K562 (cell line): ENCODE data around the gene ZKSCAN3. TPM values are rescaled to one million over a fixed set of nuclear protein-coding genes. Genes with fewer than 3 reads are reported as not detected.

ENCODE experiments used
- CBX2 ChIP-seq: fragments of 200-600 bp; sonication (generic); IDR thresholded peaks from one replicate; pipeline ENCODE4 v1.6.1; 2012; ENCODE audit warnings: mild to moderate bottlenecking, low read length, inconsistent platforms; ENCODE audit not compliant: insufficient read depth, poor library complexity, severe bottlenecking
- CEBPG ChIP-seq, 3 experiments: fragments of 200-800 bp in 1 of 3; sonication (Bioruptor generic) in 1 of 3; sonication (generic) in 1 of 3; formaldehyde crosslinking in 1 of 3; IDR thresholded peaks in 2 of 3; conservative IDR thresholded peaks in 1 of 3; 2 replicates each; pipeline versions ENCODE4 v1.6.1 to v1.8.0; 2016 to 2022; ENCODE audit warnings: missing compliant biosample characterization in 2 of 3, missing genetic modification characterization in 2 of 3, mild to moderate bottlenecking in 1 of 3, missing genetic modification reagents in 1 of 3
- HDAC2 ChIP-seq: fragments of 450-650 bp; IDR thresholded peaks from 2 replicates; pipeline ENCODE4 v1.6.1; 2016; ENCODE audit warnings: mild to moderate bottlenecking
- HMGN3 ChIP-seq: IDR thresholded peaks from 2 replicates; pipeline ENCODE4 v1.6.1; 2011; ENCODE audit warnings: borderline replicate concordance, low read depth, mild to moderate bottlenecking, mixed read lengths, low read length; ENCODE audit not compliant: insufficient read length; ENCODE audit errors: extremely low read depth
- NCOA1 ChIP-seq: fragments of 450-650 bp; IDR thresholded peaks from 2 replicates; pipeline ENCODE4 v1.6.1; 2016; ENCODE audit warnings: low read depth
- NCOR1 ChIP-seq: fragments of 450-650 bp; IDR thresholded peaks from 2 replicates; pipeline ENCODE4 v1.6.1; 2016; ENCODE audit warnings: mild to moderate bottlenecking, moderate library complexity
- NELFE ChIP-seq: IDR thresholded peaks from 2 replicates; pipeline ENCODE4 v1.6.1; 2011; ENCODE audit warnings: mild to moderate bottlenecking; ENCODE audit not compliant: insufficient read depth, insufficient read length
- NR2C2 ChIP-seq, 2 experiments: fragments of 200-800 bp in 1 of 2; sonication (Bioruptor generic) in 1 of 2; sonication (generic) in 1 of 2; formaldehyde crosslinking in 1 of 2; IDR thresholded peaks; 2 replicates each; pipeline versions ENCODE4 v1.6.1 to v1.8.0; 2016 to 2022; ENCODE audit warnings: mild to moderate bottlenecking in 1 of 2, missing compliant biosample characterization in 1 of 2, missing genetic modification characterization in 1 of 2, missing genetic modification reagents in 1 of 2
- POLR2H ChIP-seq: IDR thresholded peaks from 2 replicates; pipeline ENCODE4 v1.6.1; 2016; ENCODE audit warnings: missing genetic modification characterization, low read depth, mild to moderate bottlenecking, control low read depth, missing compliant biosample characterization, moderate library complexity
- SETDB1 ChIP-seq: IDR thresholded peaks from one replicate; pipeline ENCODE4 v1.6.1; 2012; ENCODE audit warnings: low read length, control low read depth, inconsistent platforms
- STAT5B ChIP-seq: fragments of 250-450 bp; sonication (Bioruptor Pico); IDR thresholded peaks from 2 replicates; pipeline ENCODE4 v1.8.0; 2021; ENCODE audit warnings: mild to moderate bottlenecking, inconsistent platforms
- XRCC3 ChIP-seq: fragments of 450-650 bp; IDR thresholded peaks from 2 replicates; pipeline ENCODE4 v1.6.1; 2017; ENCODE audit warnings: mild to moderate bottlenecking, moderate library complexity
- ZBTB43 ChIP-seq: sonication (generic); formaldehyde crosslinking; IDR thresholded peaks from 2 replicates; pipeline ENCODE4 v1.8.0; 2023; ENCODE audit warnings: mild to moderate bottlenecking, missing genetic modification reagents
- ZNF253 ChIP-seq: fragments of 250-450 bp; sonication (Bioruptor Pico); conservative IDR thresholded peaks from 2 replicates; pipeline ENCODE4 v1.6.1; 2021; ENCODE audit warnings: mild to moderate bottlenecking
- ZNF644 ChIP-seq: fragments of 200-800 bp; sonication (Bioruptor generic); IDR thresholded peaks from 2 replicates; pipeline ENCODE4 v1.6.1; 2016; ENCODE audit warnings: low read depth, missing genetic modification characterization, missing compliant biosample characterization
- polyA plus RNA-seq, 8 experiments: library from polyadenylated mRNA; depleted of rRNA in 4 of 8; stranded (reverse) in 5 of 8; unstranded in 3 of 8; fragments of >200 nt; fragmentation: Nextera tagmentation in 2 of 8; fragmentation: Illumina TruSeq in 1 of 8; extraction: Ambion mirVana in 2 of 8; extraction: Trizol in 1 of 8; gene quantifications; 2 replicates each; pipeline versions ENCODE4 v1.2.1 to v1.2.3, GENCODE V29; 2011 to 2014; ENCODE audit warnings: inconsistent platforms in 1 of 8, missing spikeins in 1 of 8
- total RNA-seq, 7 experiments: library from RNA; depleted of rRNA in 6 of 7; stranded (reverse); fragments of >200 nt in 6 of 7; fragmentation: Illumina TruSeq in 2 of 7; extraction: Trizol in 2 of 7; gene quantifications; 2 replicates each; pipeline versions ENCODE4 v1.2.1 to v1.2.3, GENCODE V29; 2011 to 2021; ENCODE audit warnings: low replicate concordance in 1 of 7

Gene ZKSCAN3
- total and polyA plus RNA-seq, 9 of the 15 experiments (the other 6 are each of a cell fraction or from before 2014, with no cell fraction given): 3.0 to 12.4 (median 10.2) TPM

- TF ChIP-seq NELFE (no peak), ZNF253 (CRISPR knock-in tag) (no peak), NR2C2 (CRISPR knock-in tag; IDR thresholded peaks at IDR 0.05) (no peak), NR2C2 (tag; IDR thresholded peaks at IDR 0.05) (no peak), SETDB1 (no peak), CEBPG (CRISPR knock-in tag; IDR thresholded peaks at IDR 0.05) (no peak), CEBPG (tag; conservative IDR thresholded peaks at IDR 0.05 in 1 of 2, IDR thresholded peaks at IDR 0.05 in 1 of 2) (no peak), STAT5B (CRISPR knock-in tag) (no peak), NCOR1 (peak; percentile 56), ZBTB43 (CRISPR knock-in tag) (no peak), HDAC2 (no peak), CBX2 (no peak), XRCC3 (no peak), HMGN3 (no peak), POLR2H (tag) (no peak), ZNF644 (tag) (no peak), NCOA1 (no peak)
These were observed 3.6 kb downstream of the ZKSCAN3 start (continued) for GRCh38 chr6:28353356-28353755.
